ENCODE results near the gene HERC5.

DNA sequence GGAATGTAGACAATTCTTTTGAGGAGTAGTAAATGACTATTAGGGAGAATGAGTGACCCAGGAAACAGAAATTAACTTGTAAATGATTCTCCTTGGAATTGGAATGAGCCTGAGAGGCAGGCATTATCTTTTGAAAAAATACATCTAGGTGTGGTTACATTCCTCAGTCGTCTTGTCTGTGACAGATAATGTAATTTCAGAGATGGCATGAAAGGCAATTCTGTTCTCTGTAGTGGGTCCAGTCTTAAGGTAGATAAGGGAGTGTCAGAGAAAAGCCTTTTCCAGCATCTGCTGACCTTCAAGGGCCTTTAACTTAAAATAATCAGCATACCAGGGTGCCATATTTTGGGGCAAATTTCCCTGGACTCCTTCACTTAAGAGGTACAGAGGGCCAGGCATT is 43.1 kb upstream of the HERC5 start:
- TF ChIP-seq, protein P1, sequence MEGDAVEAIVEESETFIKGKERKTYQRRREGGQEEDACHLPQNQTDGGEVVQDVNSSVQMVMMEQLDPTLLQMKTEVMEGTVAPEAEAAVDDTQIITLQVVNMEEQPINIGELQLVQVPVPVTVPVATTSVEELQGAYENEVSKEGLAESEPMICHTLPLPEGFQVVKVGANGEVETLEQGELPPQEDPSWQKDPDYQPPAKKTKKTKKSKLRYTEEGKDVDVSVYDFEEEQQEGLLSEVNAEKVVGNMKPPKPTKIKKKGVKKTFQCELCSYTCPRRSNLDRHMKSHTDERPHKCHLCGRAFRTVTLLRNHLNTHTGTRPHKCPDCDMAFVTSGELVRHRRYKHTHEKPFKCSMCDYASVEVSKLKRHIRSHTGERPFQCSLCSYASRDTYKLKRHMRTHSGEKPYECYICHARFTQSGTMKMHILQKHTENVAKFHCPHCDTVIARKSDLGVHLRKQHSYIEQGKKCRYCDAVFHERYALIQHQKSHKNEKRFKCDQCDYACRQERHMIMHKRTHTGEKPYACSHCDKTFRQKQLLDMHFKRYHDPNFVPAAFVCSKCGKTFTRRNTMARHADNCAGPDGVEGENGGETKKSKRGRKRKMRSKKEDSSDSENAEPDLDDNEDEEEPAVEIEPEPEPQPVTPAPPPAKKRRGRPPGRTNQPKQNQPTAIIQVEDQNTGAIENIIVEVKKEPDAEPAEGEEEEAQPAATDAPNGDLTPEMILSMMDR (conservative IDR thresholded peaks at IDR 0.05 in 1 of 2, IDR thresholded peaks at IDR 0.05 in 1 of 2; ENCODE audit: low read depth in 1 of 2, low read length in 2 of 2) = no peak
- TF ChIP-seq EZH2 (IDR thresholded peaks at IDR 0.05; ENCODE audit: low read length, missing control alignments) = no peak
